ENCODE results near the gene ACSF2.

Gene ACSF2

DNA sequence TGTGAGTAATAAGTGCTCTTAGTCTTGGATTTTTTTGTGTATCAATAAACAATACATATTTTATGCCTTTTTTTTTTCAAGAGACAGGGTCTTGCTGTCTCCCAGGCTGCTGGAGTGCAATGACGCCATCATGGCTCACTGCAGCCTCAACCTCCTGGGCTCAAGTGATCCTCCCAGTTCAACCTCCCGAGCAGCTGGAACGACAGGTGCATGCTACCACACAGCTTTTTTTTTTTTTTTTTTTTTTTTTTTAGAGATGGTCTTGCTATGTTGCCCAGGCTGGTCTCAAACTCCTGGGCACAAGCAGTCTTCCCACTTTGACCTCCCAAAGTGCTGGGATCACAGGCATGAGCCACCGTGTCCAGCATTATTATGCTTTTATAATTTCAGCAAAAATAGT, 13.0 kb downstream of the ACSF2 start:
- in situ Hi-C loops (cut with MboI; ENCODE audit: low sequenced_read_pairs): no loop called here

- in situ Hi-C loops (cut with MboI; ENCODE audit: low sequenced_read_pairs): no loop called here
These were observed 14.3 kb downstream of the ACSF2 start for GRCh38 chr17:50440172-50440837.

DNA sequence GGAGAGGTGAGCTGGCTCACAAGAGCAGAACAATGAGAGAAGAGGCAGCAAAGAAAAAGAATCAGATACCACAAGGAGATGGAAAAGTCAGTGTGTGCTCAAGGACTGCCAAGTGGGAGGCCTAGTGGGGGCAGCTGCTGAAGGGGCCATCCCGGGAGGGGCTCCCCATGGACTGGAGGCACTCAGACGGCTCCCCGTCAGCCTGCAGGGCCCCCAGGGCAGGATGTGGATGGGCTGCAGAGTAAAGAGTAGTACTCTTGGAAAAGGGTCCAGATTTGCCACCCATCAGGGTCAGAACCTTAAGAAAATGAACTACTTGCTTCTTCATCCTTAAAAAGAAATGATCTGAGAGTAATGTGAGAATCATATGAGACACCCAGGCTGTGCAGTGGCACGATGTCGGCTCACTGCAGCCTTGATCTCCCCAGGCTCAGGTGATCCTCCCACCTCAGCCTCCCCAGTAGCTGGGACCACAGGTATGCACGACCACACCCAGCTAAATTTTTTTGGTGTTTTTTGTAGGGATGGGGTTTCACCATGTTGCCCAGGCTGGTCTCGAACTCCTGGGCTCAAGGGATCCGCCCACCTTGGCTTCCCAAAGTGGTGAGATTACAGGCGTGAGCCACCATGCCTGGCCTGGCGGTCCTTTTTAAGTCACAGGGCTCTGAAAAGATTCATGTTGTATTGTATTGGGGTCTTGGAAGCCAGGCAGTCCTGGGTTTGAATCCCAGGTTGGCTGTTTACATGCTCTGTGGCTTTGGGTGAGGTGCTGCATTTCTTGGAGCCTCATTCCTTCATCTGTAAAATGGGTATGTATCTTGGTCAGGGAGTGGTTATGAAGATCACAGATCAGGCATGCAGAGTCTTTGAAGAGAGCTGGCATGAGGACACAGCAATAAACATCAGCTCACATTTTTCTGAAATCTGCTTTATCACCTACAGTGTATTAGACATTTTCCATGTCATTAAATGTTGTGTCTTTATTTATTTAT, 15.1 kb downstream of the ACSF2 start:
- in situ Hi-C loops (cut with MboI; ENCODE audit: low sequenced_read_pairs): no loop called here

DNA sequence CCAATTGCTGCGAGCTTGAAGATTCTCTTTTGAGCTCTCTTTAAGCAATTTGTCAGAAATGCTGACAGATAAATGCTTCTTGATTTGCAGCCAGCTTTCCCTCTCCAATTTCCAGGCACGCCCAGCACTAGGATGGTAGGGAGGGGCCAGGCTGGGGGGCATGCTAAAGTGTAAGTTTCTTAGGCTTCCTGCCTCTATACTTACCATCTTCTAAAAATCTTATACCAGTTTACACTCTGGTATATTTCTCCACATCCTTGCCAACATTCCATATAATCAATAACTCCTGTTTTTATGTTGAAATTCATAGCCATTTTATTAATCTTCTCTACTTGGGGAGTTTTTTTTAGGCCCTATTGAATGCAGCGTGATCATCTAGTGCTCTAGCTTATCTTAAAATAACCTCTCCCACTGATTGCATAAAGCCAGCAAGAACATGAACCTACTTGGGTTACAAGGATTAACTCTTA, 17.5 kb downstream of the ACSF2 start:
- in situ Hi-C loops (cut with MboI; ENCODE audit: low sequenced_read_pairs): no loop called here

DNA sequence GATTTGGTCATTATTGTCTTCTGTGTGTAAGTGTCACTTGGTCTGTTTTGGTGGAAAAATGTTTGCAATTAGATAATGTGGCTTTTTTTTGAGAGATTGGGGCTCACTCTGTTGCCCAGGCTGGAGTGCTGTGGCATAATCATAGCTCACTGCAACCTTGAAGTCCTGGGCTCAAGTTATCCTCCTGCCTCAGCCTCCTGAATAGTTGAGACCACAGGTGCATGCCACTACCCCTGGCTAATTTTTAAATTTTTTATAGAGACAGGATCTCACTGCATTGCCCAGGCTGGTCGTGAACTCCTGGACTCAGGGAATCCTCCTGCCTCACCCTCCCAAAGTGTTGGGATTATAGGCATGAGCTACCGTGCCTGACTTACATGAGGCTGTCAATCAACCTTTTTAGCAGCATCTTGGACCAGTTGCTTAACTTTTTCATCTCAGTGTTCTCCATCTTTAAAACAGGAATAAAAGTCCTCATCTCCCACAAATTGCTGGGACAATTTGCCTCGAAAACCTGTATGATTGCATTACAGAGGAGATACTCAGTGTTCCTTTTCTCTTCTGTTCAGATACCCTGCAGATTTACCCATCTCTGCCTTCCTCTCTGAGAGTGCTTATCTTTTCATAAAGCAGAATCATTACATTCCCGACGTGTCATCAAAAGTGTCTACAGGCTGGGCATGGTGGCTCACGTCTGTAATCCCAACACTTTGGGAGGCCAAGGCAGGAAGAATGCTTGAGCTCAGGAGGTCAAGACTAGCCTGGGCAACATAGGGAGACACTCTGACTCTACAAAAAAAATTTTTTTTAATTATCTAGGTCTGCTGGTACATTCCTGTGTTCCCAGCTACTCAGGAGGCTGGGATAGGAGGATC, 19.1 kb downstream of the ACSF2 start:
- in situ Hi-C loops (cut with MboI; ENCODE audit: low sequenced_read_pairs): no loop called here

GRCh38 chr17:50445730-50446325, 19.8 kb downstream of the ACSF2 start:
- in situ Hi-C loops (cut with MboI; ENCODE audit: low sequenced_read_pairs): no loop called here

DNA sequence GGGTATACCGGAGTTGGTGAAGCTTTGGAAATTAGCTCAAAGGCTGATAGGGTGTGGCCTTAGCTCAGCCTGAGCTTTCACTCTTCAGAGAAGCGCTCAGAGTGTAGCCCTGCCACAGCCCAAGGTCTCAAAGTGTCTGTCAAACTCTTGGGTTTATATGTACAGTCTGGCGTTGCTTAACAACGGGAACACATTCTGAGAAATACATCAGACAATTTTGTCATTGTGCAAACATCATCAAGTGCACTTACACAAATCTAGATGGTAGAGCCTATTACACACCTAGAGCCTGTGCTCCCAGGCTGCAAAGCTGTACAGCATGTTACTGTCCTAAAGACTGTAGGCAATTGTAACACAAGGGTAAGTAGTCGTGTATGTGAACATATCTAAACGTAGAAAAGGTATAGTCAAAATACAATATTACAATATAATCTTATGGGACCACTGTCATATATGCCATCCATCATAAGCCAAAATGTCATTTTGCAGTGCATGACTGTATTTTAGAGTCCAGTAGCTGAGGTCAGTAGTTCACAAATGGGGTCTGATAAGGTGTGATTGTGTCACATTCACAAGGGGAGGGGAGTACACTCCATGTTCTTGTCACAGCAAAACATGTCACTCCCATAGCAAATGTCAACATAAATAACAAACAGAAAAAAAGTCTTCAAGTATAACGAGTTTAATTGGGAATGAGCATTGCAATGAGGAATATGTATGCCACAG, 22.0 kb downstream of the ACSF2 start:
- in situ Hi-C loops (cut with MboI; ENCODE audit: low sequenced_read_pairs): no loop called here

- in situ Hi-C loops (cut with MboI; ENCODE audit: low sequenced_read_pairs): no loop called here
These were observed 22.6 kb downstream of the ACSF2 start for GRCh38 chr17:50448643-50449042.

DNA sequence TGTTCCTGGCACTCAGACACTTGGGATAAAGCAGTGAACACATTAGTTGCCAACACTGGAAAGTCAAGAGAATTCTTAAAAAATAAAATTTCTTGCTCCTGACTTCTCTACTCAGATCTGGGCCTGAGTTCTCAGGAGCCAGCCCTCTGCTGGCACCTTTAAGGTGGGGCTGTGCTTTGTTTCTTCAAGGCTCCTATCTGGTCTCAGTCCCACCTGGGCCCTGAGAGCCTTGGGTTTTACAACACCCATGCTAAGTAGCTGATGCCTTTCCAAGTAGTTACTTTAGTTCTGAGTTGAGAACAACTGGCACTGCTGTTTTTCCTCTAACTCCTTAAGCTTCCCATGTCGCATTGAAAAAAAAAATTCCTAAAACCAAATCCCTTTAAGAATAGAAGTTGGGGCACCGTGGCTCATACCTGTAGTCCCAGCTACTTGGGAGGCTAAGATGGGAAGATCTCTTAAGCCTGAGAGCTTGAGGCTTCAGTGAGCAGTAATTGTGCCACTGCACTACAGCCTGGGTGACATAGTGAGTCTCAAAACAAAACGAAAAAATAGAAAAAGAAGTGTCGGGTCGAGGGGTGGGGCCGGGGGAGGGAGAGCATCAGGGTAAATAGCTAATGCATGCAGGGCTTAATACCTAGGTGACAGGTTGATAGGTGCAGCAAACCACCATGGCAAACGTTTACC, 26.1 kb downstream of the ACSF2 start:
- in situ Hi-C loops (cut with MboI; ENCODE audit: low sequenced_read_pairs): no loop called here

DNA sequence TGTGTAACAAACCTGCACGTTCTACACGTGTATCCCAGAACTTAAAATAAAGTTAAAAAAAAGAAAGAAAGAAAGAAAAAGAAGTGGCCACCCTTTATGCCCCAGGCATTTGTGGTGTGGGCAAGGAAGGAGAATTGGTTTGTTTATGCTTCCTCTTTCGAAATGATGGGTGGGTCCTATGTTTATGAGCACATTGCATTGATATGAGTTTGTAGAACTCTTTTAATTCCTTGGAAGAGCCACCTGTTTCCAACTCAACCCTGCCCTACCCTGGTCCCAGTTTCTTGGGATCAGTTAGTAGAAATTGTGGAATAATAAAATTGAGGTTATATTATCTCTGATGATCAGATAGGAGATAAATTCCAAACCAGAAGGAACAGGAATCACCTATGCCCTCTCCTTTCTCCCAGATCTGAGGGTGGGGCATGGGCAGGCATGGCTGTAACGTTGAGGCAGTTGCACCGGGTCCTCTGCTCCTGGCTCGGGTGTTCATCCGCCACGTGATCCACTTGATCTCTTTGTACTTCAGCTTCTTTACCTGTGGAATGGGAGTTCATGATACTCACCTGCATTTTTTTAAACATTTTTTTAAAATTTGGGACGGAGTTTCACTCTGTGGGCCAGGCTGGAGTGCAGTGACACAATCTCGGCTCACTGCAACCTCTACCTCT, 26.7 kb downstream of the ACSF2 start:
- in situ Hi-C loops (cut with MboI; ENCODE audit: low sequenced_read_pairs): no loop called here

DNA sequence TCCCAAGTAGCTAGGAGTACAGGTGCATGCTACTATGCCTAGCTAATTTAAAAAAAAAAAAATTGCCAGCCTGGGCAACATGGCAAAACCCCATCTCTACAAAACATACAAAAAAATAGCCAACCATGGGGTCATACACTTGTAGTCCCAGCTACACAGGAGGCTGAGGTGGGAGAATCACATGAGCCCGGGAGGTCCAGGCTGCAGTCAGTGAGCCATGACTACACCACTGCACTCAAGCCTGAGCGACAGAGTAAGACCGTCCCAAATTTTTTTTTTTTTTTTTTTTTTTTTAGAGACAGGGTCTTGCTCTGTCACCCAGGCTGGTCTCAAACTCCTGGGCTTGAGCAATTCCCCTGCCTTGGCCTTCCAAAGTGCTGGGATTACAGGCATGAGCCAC, 27.9 kb downstream of the ACSF2 start:
- in situ Hi-C loops (cut with MboI; ENCODE audit: low sequenced_read_pairs): no loop called here

- in situ Hi-C loops (cut with MboI; ENCODE audit: low sequenced_read_pairs): no loop called here
These were observed 31.6 kb downstream of the ACSF2 start for GRCh38 chr17:50457621-50458020.

- in situ Hi-C loops (cut with MboI; ENCODE audit: low sequenced_read_pairs): no loop called here
These were observed 32.3 kb downstream of the ACSF2 start for GRCh38 chr17:50458270-50458669.

- in situ Hi-C loops (cut with MboI; ENCODE audit: low sequenced_read_pairs): no loop called here
These were observed 33.0 kb downstream of the ACSF2 start for GRCh38 chr17:50458701-50459676.

GRCh38 chr17:50459756-50460155, 33.7 kb downstream of the ACSF2 start:
- in situ Hi-C loops (cut with MboI; ENCODE audit: low sequenced_read_pairs): no loop called here

GRCh38 chr17:50460831-50461526, 35.0 kb downstream of the ACSF2 start:
- in situ Hi-C loops (cut with MboI; ENCODE audit: low sequenced_read_pairs): no loop called here

DNA sequence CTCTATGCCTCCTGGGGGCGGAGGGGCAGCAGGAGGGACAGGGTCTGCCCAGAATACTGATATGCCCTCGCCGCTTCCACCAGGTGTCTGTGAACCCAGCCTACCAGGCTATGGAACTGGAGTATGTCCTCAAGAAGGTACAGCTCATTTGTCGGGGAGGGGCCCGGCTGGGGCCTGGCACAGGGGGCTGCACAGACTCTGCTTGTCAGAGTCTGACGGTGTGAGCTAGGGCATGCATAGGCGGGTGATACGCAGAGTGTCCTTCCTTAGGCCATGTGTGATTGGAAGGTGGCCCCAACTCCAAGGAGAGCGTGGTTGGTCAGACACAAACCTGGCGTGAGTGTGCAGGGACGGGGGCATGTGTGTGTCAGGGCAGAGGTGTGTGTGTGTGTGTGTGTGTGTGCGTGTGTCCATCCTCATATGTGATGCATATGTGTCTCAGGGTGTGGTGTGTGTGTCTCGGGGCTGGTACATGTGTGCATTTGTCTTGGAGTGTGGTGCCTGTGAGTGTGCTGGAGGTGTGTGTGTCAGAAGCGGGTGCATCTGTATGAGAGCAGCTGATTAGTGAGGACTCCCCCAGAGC, 35.6 kb downstream of the ACSF2 start:
- in situ Hi-C loops (cut with MboI; ENCODE audit: low sequenced_read_pairs): no loop called here

Data from HL-60/S4 (cell line).